HG02852 (cell line): ENCODE measurements around the gene NR2F2.

Experiments
- ATAC-seq: cut with Tn5 transposase; IDR thresholded peaks from one replicate; pipeline ENCODE4 v1.9.1; 2021; ENCODE audit warnings: mild to moderate bottlenecking, moderate library complexity; ENCODE audit not compliant: unreplicated experiment

Gene NR2F2

DNA sequence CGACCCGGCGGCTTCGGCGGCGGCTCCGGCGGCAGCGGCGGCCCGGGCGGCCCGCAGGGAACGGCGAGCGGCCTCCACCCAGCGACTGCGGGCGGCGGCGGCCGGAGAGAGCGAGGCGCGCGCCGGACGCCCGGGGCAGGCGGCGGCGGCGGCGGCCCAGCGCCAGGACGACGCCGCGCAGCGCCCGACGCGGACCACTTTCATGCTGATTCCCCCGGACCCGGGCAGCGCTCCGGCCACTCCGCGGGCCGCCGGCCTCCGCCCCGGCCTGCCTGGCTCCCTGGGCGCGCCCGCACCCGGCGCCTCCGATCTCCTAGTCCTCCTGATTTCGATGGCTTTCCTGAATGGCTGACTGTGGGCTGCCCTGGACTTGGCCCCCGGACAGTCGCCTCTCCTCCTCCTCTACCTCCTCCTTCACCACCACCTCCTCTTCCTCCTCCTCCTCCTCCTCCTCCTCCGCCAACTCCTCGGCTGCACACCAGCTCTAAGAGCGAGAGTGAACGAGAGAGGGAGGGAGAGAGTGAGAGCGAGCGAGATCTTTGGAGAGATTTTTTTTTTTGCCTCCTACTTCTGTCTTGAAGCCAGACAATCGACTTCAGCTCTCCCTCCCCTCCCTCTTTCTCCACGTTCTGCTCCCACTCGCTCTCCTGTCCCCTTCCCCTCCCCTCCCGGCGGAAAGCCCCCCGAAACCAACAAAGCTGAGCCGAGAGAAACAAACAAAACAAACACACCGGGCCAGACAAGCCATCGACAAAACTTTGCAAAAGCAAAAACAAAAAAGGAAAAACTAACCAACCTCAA, 844 bp downstream of the NR2F2 start:
- no peak for ATAC-seq

DNA sequence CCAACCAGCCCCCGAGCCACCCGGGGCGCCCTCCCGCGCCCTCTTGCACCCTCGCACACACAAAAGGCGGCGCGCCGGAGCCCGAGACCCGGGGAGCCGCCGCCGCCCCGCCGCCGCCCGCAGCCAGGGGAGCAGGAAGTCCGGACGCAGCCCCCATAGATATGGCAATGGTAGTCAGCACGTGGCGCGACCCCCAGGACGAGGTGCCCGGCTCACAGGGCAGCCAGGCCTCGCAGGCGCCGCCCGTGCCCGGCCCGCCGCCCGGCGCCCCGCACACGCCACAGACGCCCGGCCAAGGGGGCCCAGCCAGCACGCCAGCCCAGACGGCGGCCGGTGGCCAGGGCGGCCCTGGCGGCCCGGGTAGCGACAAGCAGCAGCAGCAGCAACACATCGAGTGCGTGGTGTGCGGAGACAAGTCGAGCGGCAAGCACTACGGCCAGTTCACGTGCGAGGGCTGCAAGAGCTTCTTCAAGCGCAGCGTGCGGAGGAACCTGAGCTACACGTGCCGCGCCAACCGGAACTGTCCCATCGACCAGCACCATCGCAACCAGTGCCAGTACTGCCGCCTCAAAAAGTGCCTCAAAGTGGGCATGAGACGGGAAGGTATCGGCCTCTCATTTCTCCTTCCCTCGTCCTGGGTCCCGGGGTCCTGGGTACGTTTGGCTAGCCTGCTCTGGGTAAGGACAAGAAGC, 1.6 kb downstream of the NR2F2 start:
- ATAC-seq, result no peak

GRCh38 chr15:96332637-96333121, 2.2 kb downstream of the NR2F2 start:
- ATAC-seq, result no peak

DNA sequence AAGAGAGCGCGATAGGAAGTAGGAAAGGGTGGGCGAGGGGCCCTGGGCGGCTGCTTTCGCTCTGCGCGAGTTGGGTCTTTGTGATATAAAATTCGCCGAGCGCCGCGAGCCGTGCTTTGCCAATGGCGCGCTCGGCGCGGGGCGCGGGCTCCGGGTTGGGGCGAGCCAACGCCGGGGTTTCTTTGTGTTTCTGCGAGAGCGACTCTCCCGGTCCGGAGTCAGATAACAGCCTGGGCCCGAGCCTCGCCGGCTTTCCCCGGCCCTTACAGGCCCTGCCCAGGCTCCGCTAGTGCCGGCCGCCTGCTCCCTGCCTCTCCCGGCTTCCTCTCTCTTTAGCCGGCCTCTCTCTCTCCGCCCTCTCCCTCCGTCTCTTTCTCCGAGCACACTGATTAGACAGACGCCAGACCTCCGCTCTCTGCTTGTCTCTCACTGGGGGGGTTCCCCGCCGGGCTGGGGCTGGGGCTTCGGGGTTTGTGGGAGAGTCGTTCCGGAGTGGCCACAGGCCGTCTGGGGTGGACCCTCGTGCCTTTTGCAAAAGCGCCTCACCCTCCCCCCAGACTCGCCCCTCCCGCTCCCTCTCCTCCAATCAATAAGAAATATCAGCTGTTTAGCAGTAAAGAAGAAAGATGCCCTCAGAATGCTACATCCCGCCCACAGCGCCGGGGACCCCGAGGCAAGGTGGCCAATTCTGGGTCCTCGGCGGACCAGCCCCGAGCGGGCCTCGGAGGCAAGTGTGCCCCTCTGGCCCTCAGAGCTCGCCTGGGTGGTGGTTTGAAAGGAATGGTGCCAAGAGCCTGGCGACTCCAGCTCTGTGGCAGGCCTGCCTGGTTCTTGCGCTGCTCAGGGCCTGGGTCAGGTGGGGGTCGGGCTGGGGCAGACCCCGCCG, 2.9 kb downstream of the NR2F2 start:
- no peak for ATAC-seq

GRCh38 chr15:96334017-96334704, 3.7 kb downstream of the NR2F2 start:
- ATAC-seq, result no peak

- ATAC-seq, result no peak
Observed at GRCh38 chr15:96334705-96335410, 4.4 kb downstream of the NR2F2 start.

- no peak for ATAC-seq
Observed at GRCh38 chr15:96335411-96336024, 5.0 kb downstream of the NR2F2 start.

- no peak for ATAC-seq
Observed at GRCh38 chr15:96336108-96336595, 5.7 kb downstream of the NR2F2 start.

GRCh38 chr15:96336596-96337364, 6.3 kb downstream of the NR2F2 start:
- no peak for ATAC-seq

DNA sequence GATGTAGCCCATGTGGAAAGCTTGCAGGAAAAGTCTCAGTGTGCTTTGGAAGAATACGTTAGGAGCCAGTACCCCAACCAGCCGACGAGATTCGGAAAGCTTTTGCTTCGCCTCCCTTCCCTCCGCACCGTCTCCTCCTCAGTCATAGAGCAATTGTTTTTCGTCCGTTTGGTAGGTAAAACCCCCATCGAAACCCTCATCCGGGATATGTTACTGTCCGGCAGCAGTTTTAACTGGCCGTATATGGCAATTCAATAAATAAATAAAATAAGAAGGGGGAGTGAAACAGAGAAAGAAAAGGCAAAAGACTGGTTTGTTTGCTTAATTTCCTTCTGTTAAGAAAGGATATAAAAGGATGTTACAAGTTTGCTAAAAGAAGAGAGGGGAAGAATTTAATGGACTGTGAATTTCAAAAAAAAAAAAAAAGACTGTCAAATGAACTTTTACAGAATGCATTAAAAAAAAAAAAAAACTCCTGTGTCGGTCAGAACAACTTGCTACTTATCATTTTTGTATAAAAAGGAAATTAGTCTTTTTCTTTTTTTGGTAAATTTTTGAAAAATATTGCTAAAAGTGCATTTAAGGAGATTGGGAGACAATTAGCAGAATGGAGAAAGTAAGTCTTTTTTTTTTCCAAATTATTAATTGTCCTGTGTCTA, 7.0 kb downstream of the NR2F2 start:
- no peak for ATAC-seq

- no peak for ATAC-seq
Observed at GRCh38 chr15:96338074-96338765, 7.7 kb downstream of the NR2F2 start.

DNA sequence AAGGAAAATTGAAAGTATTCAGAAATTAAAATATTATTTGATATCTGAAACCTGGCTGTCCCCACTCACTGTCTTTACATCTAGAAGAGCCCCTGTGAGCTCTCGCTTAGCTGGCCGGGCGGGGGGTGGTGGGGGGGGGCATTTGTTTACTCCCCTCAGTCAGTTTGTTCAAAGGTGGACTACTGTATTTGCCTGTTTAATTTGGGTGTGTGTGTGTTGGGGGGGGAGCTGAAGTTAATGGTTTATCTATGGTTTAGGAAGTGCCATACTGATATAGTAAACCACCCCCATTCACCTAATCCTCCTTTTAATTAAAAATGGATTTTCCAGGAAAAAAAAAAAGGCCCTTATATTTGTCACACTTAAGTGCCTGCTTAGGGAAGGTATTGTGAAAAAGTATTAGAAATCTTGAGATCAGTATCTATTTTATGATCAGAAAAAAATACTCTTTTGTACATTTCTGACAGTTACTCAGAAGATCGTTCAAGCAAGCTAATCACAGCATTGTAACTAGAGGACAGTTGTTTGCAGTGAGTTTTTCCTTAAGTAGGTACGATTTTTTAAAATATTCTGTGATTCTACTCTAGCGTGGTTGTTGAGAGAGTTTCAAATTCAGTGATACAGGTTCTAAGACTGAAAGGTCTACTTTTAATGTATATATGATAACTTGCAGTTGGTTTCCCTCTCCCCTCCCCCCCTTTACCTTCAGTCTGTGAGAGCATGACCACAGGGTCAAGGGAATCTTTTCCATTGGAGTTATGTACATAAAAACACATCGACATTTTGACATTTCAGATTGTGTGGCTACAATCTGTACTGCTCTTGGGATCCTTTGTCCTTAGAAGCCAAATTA, 8.5 kb downstream of the NR2F2 start:
- ATAC-seq, result no peak

- no peak for ATAC-seq
Observed at GRCh38 chr15:96339619-96340347, 9.3 kb downstream of the NR2F2 start.

- no peak for ATAC-seq
Observed at GRCh38 chr15:96340348-96340597, 9.8 kb downstream of the NR2F2 start.

DNA sequence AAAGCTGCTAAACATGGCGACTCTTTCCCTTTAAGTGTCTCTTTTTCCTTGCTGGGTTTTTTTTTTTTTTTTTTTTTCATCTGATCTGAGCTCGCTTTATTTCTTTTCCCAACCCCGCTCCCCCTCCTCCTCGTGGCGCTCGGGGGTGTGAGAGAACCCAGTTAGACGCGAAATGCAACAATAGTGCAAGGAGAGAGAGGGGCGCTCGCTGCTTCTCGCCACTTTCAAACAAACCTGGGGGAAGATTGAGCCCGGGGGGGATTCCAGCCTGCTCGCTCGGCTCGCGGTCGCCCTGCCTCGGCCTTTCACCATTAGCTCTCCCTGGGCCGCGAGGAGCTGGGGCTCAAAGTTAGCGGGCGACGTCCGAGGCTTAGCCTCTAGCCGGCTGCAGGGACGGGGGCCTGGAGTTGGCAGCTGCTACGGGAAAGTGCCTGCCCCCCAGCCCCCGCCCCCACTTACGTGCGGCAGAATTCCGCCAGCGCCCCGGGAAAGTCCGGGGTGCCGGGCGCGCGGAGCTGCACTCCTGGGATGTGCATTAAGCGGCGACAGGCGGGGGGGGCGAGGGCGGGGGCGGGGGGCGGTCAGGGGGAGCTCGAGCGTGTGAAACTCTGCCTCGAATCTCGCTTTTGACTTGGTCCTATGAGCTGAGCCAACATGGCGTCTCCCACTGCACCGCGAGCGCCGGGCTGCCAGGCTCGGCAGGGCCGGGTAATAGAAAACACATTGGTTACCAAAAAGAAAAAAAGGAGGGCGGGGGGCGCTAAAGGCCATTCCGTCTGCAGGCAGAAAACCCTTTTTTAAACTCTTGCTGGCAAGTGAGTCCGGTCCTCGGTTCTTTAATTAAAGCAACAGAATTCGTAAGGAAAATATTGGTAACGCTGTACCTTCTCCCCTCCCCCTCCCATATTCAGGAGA, 10.4 kb downstream of the NR2F2 start:
- ATAC-seq, result no peak
